Measurements from ENCODE around the gene BRCA2. TPM values are rescaled to one million over a fixed set of nuclear protein-coding genes. Genes with fewer than 3 reads are reported as not detected.

The BRCA2 gene
- total and polyA plus RNA-seq, 2 experiments from 2014 or later, result 28.6 to 38.7 TPM

- peaks cover 23% of the 10 kb centered on the region for H3K4me1 ChIP-seq (ENCODE audit: insufficient read depth)
- no peaks in the 10 kb centered on the region for H3K36me3 ChIP-seq (ENCODE audit: insufficient read depth)
- peaks cover 14% of the 10 kb centered on the region; the same call in 1 of the 2 replicates for H3F3A ChIP-seq (replicated peaks; ENCODE audit: low read depth)
- Mint-ChIP-seq H3K4me1 (peaks cover 27% of the 10 kb centered on the region), H3K4me3 (peak overlapping the region; percentile 70), H3K27ac (no peak overlapping the region), H3K9me3 (no peaks in the 10 kb centered on the region; the same call in 2 of the 3 replicates), H3K36me3 (ENCODE audit: low read depth) (no peaks in the 10 kb centered on the region; the same call in 2 of the 3 replicates), H3K27me3 (ENCODE audit: insufficient read depth, low read depth, poor library complexity) (peaks cover 6% of the 10 kb centered on the region)
- peak overlapping the region; percentile 95 for H3K4me2 ChIP-seq
- peaks cover 18% of the 10 kb centered on the region for H3K27me3 ChIP-seq (ENCODE audit: insufficient read depth)
- TF ChIP-seq CREB1 (CRISPR knock-in tag; IDR thresholded peaks at IDR 0.05; ENCODE audit: low read depth) (no peak), ZNF114 (CRISPR knock-in tag; IDR thresholded peaks at IDR 0.05) (no peak), ZNF462 (CRISPR knock-in tag; IDR thresholded peaks at IDR 0.05) (no peak), EZH2phosphoT487 (IDR thresholded peaks at IDR 0.05; ENCODE audit: unreplicated experiment) (no peak), NANOG (IDR thresholded peaks at IDR 0.05; ENCODE audit: borderline replicate concordance) (no peak), STAT1 (IDR thresholded peaks at IDR 0.05; ENCODE audit: unreplicated experiment) (no peak), REST (IDR thresholded peaks at IDR 0.05; ENCODE audit: unreplicated experiment) (no peak), JUNB (IDR thresholded peaks at IDR 0.05; ENCODE audit: unreplicated experiment) (no peak), ETS1 (IDR thresholded peaks at IDR 0.05) (no peak), ZNF331 (CRISPR knock-in tag; IDR thresholded peaks at IDR 0.05; ENCODE audit: low read depth) (no peak), POLR2AphosphoS5 (IDR thresholded peaks at IDR 0.05; ENCODE audit: low read depth) (no peak)
- H3K79me2 ChIP-seq (replicated peaks; ENCODE audit: insufficient read depth), result 0 out of 2 replicates have a peak, but pooled peaks cover 7% of the 10 kb centered on the region
- peak overlapping the region; percentile 79 for H3K4me3 ChIP-seq
- ATAC-seq (no peak; the same call in 2 of the 3 replicates), DNase-seq (ENCODE audit: low spot score) (no peak)
- H3K9me2 ChIP-seq (ENCODE audit: insufficient read depth), result no peaks in the 10 kb centered on the region
- no peak overlapping the region for H3K27ac ChIP-seq (ENCODE audit: low read depth)
- 0 out of 2 replicates have a peak, but pooled peaks cover 3% of the 10 kb centered on the region for H4K20me1 ChIP-seq (replicated peaks; ENCODE audit: insufficient read depth)
- H2AFZ ChIP-seq, result peak overlapping the region; percentile 94
These were observed 111.1 kb downstream of the BRCA2 start for GRCh38 chr13:32426191-32426989.
